ENCODE data around the gene GABBR2.

DNA sequence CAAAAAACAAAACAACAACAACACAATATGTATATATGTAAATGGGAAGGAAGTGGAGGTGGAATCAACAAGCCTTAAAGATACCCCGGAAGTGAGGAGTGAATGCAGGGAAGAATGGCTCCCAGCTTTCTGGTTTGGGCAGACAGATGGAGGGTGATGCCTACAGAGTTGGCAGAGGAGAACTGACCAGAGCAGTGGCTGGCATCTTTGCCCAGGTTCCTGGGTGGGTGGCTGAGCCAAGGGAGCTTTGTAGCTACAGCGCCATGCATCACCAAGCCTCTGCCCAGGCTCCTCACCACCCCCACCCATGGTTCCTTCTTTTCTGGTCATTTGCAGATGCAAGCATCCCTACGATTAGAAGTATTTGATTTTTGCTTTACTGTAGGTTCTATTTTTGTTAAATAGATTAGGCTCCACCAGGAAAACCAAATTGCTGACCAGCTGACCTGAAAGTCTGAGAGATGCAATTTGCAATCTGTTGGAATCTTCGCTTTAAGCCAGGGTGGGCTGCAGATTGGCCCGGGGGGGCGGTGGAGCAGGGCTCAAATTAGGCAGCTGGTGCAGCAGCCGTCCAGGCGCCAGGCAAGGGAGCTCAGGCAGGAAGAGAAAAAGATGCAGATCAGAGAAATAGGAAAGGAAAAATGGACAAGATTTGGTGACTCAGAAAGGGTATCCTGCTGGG is 290.0 kb downstream of the GABBR2 start:
- TF ChIP-seq RAD21 (IDR thresholded peaks at IDR 0.05; ENCODE audit: low read depth) (no peak), EGR1 (IDR thresholded peaks at IDR 0.05) (no peak), EP300 (IDR thresholded peaks at IDR 0.05; ENCODE audit: borderline replicate concordance) (no peak), NFIC (IDR thresholded peaks at IDR 0.05) (no peak), TCF12 (IDR thresholded peaks at IDR 0.05; ENCODE audit: low read depth) (no peak), TAF1 (IDR thresholded peaks at IDR 0.05; ENCODE audit: low read depth) (no peak), FOXM1 (IDR thresholded peaks at IDR 0.05; ENCODE audit: borderline replicate concordance, low read depth) (no peak), CEBPB (IDR thresholded peaks at IDR 0.05) (no peak), USF1 (IDR thresholded peaks at IDR 0.05) (no peak), ZBTB7A (IDR thresholded peaks at IDR 0.05; ENCODE audit: low read depth) (no peak), TEAD4 (IDR thresholded peaks at IDR 0.05) (no peak), YY1 (IDR thresholded peaks at IDR 0.05; ENCODE audit: low read depth) (no peak)
- TF ChIP-seq, protein P1, sequence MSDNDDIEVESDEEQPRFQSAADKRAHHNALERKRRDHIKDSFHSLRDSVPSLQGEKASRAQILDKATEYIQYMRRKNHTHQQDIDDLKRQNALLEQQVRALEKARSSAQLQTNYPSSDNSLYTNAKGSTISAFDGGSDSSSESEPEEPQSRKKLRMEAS (IDR thresholded peaks at IDR 0.05) = no peak
- TF ChIP-seq, protein P2, sequence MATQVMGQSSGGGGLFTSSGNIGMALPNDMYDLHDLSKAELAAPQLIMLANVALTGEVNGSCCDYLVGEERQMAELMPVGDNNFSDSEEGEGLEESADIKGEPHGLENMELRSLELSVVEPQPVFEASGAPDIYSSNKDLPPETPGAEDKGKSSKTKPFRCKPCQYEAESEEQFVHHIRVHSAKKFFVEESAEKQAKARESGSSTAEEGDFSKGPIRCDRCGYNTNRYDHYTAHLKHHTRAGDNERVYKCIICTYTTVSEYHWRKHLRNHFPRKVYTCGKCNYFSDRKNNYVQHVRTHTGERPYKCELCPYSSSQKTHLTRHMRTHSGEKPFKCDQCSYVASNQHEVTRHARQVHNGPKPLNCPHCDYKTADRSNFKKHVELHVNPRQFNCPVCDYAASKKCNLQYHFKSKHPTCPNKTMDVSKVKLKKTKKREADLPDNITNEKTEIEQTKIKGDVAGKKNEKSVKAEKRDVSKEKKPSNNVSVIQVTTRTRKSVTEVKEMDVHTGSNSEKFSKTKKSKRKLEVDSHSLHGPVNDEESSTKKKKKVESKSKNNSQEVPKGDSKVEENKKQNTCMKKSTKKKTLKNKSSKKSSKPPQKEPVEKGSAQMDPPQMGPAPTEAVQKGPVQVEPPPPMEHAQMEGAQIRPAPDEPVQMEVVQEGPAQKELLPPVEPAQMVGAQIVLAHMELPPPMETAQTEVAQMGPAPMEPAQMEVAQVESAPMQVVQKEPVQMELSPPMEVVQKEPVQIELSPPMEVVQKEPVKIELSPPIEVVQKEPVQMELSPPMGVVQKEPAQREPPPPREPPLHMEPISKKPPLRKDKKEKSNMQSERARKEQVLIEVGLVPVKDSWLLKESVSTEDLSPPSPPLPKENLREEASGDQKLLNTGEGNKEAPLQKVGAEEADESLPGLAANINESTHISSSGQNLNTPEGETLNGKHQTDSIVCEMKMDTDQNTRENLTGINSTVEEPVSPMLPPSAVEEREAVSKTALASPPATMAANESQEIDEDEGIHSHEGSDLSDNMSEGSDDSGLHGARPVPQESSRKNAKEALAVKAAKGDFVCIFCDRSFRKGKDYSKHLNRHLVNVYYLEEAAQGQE (IDR thresholded peaks at IDR 0.05; ENCODE audit: low read depth) = no peak
